GM12801 (cell line): Measurements from ENCODE around the gene DNAJC25.

Source experiments
- CTCF ChIP-seq: IDR thresholded peaks from one replicate; pipeline ENCODE4 v1.5.1; 2011; ENCODE audit warnings: control low read depth; ENCODE audit not compliant: insufficient read length; ENCODE audit errors: extremely low read depth

The DNAJC25 gene

GRCh38 chr9:111645806-111646205 lies 14.7 kb downstream of the DNAJC25 start:
- TF ChIP-seq CTCF: no peak

GRCh38 chr9:111646417-111646816 lies 15.3 kb downstream of the DNAJC25 start:
- no peak for TF ChIP-seq CTCF

- no peak for TF ChIP-seq CTCF
Measured at GRCh38 chr9:111648066-111648465, 16.9 kb downstream of the DNAJC25 start.

- no peak for TF ChIP-seq CTCF
Measured at GRCh38 chr9:111649016-111649415, 17.9 kb downstream of the DNAJC25 start.

GRCh38 chr9:111657051-111657450 lies 25.9 kb downstream of the DNAJC25 start:
- TF ChIP-seq CTCF: no peak

- TF ChIP-seq CTCF: no peak
Measured at GRCh38 chr9:111658943-111659342, 27.8 kb downstream of the DNAJC25 start.

GRCh38 chr9:111659691-111660090 lies 28.6 kb downstream of the DNAJC25 start:
- TF ChIP-seq CTCF: no peak
